ENCODE data around the gene MAN1C1.

GRCh38 chr1:25716320-25716719 lies 99.7 kb downstream of the MAN1C1 start:
- no peak for TF ChIP-seq CTCF (IDR thresholded peaks at IDR 0.05)
- no peak for TF ChIP-seq EZH2 (IDR thresholded peaks at IDR 0.05; ENCODE audit: borderline replicate concordance, insufficient read depth, low read depth, low read length, poor library complexity, severe bottlenecking)
